ENCODE data around the gene CYFIP1.

CYFIP1 gene

GRCh38 chr15:22948056-22948455 lies 32.1 kb downstream of the CYFIP1 start:
- DNase-seq = no peak

- no peak for DNase-seq
Observed at GRCh38 chr15:22947101-22948000, 32.8 kb downstream of the CYFIP1 start.

DNA sequence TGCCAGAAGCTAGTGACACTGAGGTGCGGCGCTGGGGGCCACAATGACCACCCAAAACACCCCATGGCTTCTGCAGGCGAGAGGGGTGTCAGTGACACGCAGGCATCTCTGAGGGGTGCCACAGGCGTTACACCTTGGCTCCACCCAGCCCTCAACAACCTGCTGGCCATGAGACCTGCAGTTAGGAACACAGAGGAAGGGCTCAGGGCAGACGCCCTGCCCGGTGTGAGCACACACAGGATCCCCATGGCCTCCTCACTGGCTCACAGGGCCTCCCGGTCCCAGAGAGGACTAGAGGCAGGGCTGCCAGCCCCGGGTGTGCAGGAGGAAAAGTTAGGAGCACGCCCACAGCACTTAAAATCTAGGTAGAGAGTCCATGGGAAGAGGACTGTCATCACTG lies 35.1 kb downstream of the CYFIP1 start:
- DNase-seq = no peak

DNA sequence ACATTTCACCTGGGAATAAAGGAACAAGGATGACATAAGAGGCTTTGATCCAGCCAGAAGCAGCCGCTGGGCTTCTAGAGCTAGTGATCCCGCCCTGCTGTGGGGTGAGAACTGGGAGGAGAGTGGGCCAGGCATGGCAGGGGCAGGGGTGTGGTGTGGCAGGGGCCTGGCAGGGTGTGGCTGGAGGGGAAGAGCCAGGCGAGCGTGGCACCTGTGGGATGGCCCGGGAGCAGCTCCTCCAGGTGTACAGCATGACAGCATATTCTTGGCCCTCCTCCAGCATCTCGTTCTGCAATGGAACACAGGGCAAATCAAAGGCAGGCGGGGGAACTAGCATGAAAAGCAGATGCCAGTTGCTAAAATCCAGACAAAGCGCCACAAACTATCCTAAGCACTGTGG lies 35.5 kb downstream of the CYFIP1 start:
- DNase-seq = no peak

GRCh38 chr15:22942877-22943276 lies 37.3 kb downstream of the CYFIP1 start:
- DNase-seq = no peak

DNA sequence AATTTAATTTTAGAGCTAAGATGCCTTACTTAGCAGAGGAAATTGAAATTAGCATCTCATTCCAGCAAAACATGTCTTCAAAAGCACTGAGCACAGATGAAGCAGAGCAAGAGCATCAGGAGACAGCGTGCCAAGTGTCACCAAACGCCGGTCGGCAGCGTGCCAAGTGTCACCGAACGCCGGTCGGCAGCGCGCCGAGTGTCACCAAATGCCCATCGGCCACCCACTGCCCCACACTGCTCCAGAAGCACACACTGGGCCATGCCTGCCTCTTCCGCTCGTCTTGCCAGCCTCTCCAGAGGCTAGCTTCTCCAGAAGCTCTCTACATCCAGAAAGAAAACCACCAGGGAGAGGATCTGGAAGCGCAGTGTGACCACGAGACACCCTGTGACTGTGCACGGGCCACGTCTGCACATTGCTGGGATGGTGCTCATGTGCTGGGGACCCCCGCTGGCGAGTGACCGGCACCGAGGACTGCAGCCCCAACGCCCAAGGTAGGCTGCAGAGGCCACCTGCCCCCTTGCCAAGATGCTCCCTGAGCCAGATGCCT lies 37.8 kb downstream of the CYFIP1 start:
- DNase-seq = no peak

GRCh38 chr15:22941179-22941578 lies 39.0 kb downstream of the CYFIP1 start:
- DNase-seq = no peak

GRCh38 chr15:22939652-22940061 lies 40.5 kb downstream of the CYFIP1 start:
- no peak for DNase-seq

DNA sequence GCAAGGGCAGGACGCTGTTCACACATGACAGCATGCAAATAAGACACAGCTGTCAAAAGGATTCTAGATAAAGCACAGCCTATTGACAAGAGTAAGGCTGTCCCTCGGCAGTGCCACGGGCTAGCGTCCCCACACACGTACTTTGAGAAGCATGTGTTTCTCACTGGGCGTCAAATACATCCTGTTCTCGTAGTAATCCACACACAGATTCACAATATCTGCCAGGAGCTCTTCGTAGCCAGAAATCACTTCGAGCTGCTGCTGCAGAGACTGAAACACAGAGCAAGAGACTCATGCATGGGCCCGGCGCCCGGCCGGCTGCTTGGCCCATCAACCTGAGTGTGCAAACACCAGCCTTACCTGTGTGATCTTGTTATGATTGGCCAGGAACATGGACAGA lies 41.1 kb downstream of the CYFIP1 start:
- DNase-seq = no peak

GRCh38 chr15:22936577-22937472 lies 43.3 kb downstream of the CYFIP1 start:
- DNase-seq = no peak

- no peak for DNase-seq
Observed at GRCh38 chr15:22933641-22934061, 46.5 kb downstream of the CYFIP1 start.

GRCh38 chr15:22931784-22932536 lies 48.2 kb downstream of the CYFIP1 start:
- DNase-seq = no peak

- no peak for DNase-seq
Observed at GRCh38 chr15:22930782-22931484, 49.2 kb downstream of the CYFIP1 start.

DNA sequence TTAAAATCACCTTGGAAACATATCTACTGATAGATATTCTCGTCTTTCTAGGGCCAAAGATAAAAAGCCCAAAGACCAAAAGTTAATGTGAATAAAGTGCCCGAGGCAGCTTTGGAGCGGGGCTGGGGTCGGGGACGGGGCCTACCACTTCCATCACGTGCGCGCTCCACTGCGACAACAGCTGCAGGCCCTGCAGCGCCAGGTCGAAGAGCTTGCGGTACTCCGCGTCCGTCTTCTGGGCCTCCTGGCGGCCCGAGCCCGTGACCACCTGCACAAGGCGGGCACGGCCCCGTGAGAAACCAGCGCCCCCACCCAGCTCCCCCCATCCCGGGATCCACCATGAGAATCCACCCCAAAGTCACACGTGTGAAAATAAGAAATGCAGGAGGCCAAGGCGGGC lies 52.4 kb downstream of the CYFIP1 start:
- DNase-seq = no peak

DNA sequence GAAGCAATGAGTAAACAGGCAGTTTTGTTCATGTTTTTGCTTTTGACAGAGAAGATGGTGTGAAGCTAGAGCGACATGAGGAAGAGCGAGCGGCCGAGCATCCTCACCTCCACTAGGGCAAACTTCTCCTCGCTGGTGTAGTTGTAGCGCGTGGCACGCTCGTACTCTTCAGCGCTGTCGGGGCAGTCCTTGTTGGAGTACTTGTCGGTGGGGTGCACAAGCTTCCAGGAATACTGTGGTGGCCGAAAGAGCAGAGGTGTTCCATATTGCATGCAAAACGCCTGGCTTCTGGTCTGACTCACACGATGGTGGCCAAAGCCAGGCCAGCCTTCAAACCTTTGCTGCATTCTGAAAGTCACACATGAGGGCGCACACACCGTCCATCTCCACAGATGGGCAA lies 54.3 kb downstream of the CYFIP1 start:
- DNase-seq = no peak

GRCh38 chr15:22922003-22922402 lies 58.2 kb downstream of the CYFIP1 start:
- DNase-seq = no peak

- no peak for DNase-seq
Observed at GRCh38 chr15:22919171-22919570, 61.0 kb downstream of the CYFIP1 start.

DNA sequence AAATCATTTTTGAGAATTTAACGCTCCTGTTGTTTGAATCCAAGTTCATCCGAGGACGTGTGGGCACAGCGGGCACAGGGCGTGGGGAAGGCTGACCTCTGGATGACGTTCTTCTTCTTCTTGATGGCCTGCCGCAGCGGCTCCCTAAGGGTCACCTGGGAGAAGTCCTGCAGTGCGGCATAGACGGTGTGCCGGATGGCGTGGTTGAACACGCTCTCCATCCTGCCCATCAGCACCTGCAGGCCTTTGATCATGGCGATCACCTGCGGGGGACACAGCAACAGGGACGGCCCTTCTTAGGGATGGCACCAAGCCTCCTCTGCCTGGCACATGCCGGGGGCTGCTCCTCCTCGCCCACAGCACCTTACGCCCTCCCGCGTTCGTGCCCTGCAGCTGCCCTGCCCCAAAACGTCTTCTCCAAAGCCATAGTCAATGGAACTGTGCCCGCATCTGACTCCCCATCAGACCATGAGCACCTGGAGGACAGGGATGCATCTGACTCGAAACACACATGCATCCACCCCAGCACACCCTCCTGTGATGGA lies 61.5 kb downstream of the CYFIP1 start:
- no peak for DNase-seq

DNA sequence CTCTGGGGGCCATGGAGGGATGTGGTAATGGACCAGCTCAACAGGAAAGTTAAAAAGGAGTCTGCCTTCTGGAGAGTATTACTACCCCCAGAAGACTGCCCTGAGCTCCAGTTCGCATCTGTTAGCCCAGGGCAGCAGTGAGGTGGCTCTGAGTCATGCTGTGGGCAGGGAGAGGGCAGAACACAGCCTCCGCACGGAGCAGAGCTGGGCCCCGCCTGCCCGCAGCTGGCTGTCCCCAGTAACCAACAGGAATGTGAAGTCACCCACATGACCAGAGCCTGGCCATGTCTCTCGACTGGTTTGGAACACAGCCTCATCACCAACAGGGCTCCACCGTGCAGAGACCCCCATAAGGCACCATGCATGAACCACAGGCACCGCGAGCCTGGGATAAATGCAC lies 62.1 kb downstream of the CYFIP1 start:
- DNase-seq = no peak

DNA sequence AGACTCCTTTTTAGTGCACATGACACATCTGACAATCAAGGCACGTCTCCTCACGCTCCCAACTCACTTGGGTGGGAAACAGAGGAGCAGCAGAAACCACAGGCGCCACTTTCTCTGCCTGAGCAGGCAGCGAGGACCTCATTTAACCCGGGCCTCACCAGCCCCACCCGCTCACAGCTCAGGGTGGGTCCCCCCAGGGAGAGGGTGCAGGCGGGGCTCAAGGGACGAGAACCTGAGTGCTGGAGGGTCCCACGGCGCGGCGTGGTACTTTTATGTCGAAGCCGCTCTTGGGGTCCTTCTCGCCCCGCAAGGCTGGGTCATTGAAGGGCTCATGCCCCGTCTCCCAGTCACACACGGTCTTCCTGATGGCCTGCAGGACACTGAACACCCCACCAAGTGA lies 62.6 kb downstream of the CYFIP1 start:
- DNase-seq = no peak

- DNase-seq = no peak
Observed at GRCh38 chr15:22916606-22917350, 63.4 kb downstream of the CYFIP1 start.
